H1 (cell line): Measurements from ENCODE around the gene TENT5A. TPM values are rescaled to one million over a fixed set of nuclear protein-coding genes. Genes with fewer than 3 reads are reported as not detected.

Experiments used
- ASH2L ChIP-seq: fragments of 200-600, 300-600 bp; sonication (generic); IDR thresholded peaks from one replicate; pipeline ENCODE4 v1.7.1; 2017; ENCODE audit warnings: low read length
- BCL11A ChIP-seq, 2 experiments: IDR thresholded peaks; one replicate each; pipeline ENCODE4 v1.6.1; 2011; ENCODE audit warnings: low read depth in 2 of 2, low read length in 2 of 2, mild to moderate bottlenecking in 2 of 2
- BRCA1 ChIP-seq: IDR thresholded peaks from 2 replicates; pipeline ENCODE4 v1.6.1; 2012; ENCODE audit warnings: low read depth, low read length, improper control_type of control experiment
- CHD1 ChIP-seq: IDR thresholded peaks from 2 replicates; pipeline ENCODE4 v1.6.1; 2012; ENCODE audit warnings: low read depth, low read length, improper control_type of control experiment
- EZH2 ChIP-seq: fragments of 200-600 bp; sonication (generic); IDR thresholded peaks from 2 replicates; pipeline ENCODE4 v1.7.1; 2012; ENCODE audit warnings: low read depth, mild to moderate bottlenecking, moderate library complexity, low read length, inconsistent platforms; ENCODE audit not compliant: severe bottlenecking
- JUN ChIP-seq: IDR thresholded peaks from 2 replicates; pipeline ENCODE4 v1.6.1; 2011; ENCODE audit warnings: low read depth, mild to moderate bottlenecking, improper control_type of control experiment, low read length
- KDM4A ChIP-seq: IDR thresholded peaks from one replicate; pipeline ENCODE4 v1.7.1; 2012; ENCODE audit warnings: low read depth, mild to moderate bottlenecking, moderate library complexity, low read length, inconsistent platforms; ENCODE audit not compliant: severe bottlenecking
- NANOG ChIP-seq: IDR thresholded peaks from 2 replicates; pipeline ENCODE4 v1.6.1; 2011; ENCODE audit warnings: low read length, low read depth, mild to moderate bottlenecking, inconsistent platforms; ENCODE audit not compliant: insufficient read depth, poor library complexity, severe bottlenecking
- NRF1 ChIP-seq: IDR thresholded peaks from 2 replicates; pipeline ENCODE4 v1.6.1; 2011; ENCODE audit warnings: mild to moderate bottlenecking, low read depth, low read length, improper control_type of control experiment
- POLR2A ChIP-seq, 2 experiments: IDR thresholded peaks; 1 replicate in 1 of 2; 2 replicates in 1 of 2; pipeline ENCODE4 v1.6.1; 2011; ENCODE audit warnings: low read depth in 2 of 2, low read length in 2 of 2, mild to moderate bottlenecking in 2 of 2; ENCODE audit errors: control extremely low read depth in 1 of 2
- RAD21 ChIP-seq, 2 experiments: IDR thresholded peaks in 1 of 2; conservative IDR thresholded peaks in 1 of 2; 2 replicates each; pipeline ENCODE4 v1.6.1; 2011; ENCODE audit warnings: low read depth in 2 of 2, low read length in 2 of 2, improper control_type of control experiment in 1 of 2, inconsistent platforms in 1 of 2, mild to moderate bottlenecking in 1 of 2, moderate library complexity in 1 of 2
- RBBP5 ChIP-seq: IDR thresholded peaks from 2 replicates; pipeline ENCODE4 v1.7.1; 2012; ENCODE audit warnings: low read depth, mild to moderate bottlenecking, inconsistent platforms, low read length, moderate library complexity, borderline replicate concordance
- SRF ChIP-seq: IDR thresholded peaks from 2 replicates; pipeline ENCODE4 v1.6.1; 2011; ENCODE audit warnings: mild to moderate bottlenecking, low read depth, low read length, moderate library complexity
- SUZ12 ChIP-seq: fragments of 200-600 bp; sonication (generic); IDR thresholded peaks from 2 replicates; pipeline ENCODE4 v1.6.1; 2012; ENCODE audit warnings: mild to moderate bottlenecking, inconsistent platforms, low read length, moderate library complexity, mixed read lengths
- TBP ChIP-seq: IDR thresholded peaks from 2 replicates; pipeline ENCODE4 v1.6.1; 2011; ENCODE audit warnings: low read depth, low read length, improper control_type of control experiment
- YY1 ChIP-seq: IDR thresholded peaks from 2 replicates; pipeline ENCODE4 v1.6.1; 2011; ENCODE audit warnings: low read depth, mild to moderate bottlenecking, low read length
- polyA plus RNA-seq, 7 experiments: library from polyadenylated mRNA; depleted of rRNA in 3 of 7; stranded (reverse) in 5 of 7; unstranded in 2 of 7; fragments of >200 nt in 5 of 7; fragments of 200-250 nt in 2 of 7; gene quantifications; 1 replicate in 5 of 7; 2 replicates in 1 of 7; 4 replicates in 1 of 7; pipeline versions ENCODE4 v1.2.1 to v1.2.3, GENCODE V29; 2011 to 2013; ENCODE audit warnings: missing spikeins in 2 of 7, mixed read lengths in 2 of 7
- total RNA-seq: library from RNA; stranded (reverse); fragmentation: NEBNext Ultra II Directional; extraction: Animal tissue kit (Norgen Biotek cat#: 25700); gene quantifications from 2 replicates; pipeline ENCODE4 v1.2.1, GENCODE V29; 2021

The TENT5A gene
- total and polyA plus RNA-seq, 2 of the 8 experiments (the other 6 are each of a cell fraction or from before 2014, with no cell fraction given) = 0.91 to 2.9 TPM

DNA sequence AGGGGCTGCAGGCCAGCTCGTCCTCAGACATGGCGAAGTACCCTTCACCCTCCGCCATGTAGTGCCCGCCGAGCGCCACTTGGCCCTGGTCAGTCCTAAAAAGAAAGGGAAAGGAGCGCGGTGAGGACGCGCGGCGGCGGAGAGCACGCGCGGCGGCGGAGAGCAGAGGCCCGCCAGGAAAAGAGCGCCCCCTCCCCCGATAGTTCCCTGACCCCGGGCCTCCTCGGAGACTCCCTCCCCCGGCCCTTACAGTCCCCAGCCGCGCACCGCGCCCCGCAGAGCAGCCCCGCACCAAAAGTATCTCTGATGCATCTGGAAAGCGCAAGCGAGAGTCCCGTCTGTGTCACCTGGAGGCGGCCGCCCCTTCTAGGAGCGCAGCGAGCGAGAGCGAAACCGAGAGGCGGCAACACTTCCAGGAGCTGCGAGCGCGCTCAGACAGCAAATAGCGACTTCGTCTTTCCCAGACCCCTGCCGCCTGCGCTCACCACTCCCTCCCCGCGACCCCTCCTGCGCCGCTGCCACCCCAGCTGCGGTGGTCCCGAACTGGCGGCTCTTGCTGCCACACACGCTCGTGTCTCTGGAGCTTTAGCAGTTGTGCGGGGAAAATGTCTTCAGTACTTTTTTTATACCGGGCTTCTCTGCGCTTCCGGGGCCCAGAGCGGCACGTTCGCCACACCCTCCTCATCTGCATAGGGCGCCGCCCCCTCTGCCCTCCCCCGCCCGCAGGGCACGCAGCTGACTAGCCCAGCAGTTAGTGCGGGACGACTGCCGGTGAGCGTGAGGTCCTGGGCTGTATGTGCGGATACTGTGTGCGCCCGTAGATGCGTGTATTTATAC lies at the start of gene TENT5A (continued):
- TF ChIP-seq SUZ12 = no peak
- no peak for TF ChIP-seq JUN
- no peak for TF ChIP-seq BCL11A (IDR thresholded peaks at IDR 0.05; ENCODE audit: low read depth in 2 of 2, low read length in 2 of 2)
- TF ChIP-seq KDM4A = peak; percentile 96
- TF ChIP-seq POLR2A (IDR thresholded peaks at IDR 0.05; ENCODE audit: control extremely low read depth in 1 of 2, low read depth in 2 of 2, low read length in 2 of 2) = peak; percentile 46 to 58; a peak in 2 of 3 replicates
- TF ChIP-seq TBP = peak; percentile 37; the same call in 1 of the 2 replicates
- TF ChIP-seq CHD1 = no peak
- TF ChIP-seq RBBP5 = peak; percentile 83
- peak; percentile 23 for TF ChIP-seq NANOG
- peak; percentile 48 for TF ChIP-seq ASH2L
- 0 out of 2 replicates have a peak, but pooled peaks have one; percentile 6 for TF ChIP-seq YY1
- TF ChIP-seq EZH2 = no peak
- TF ChIP-seq RAD21 (IDR thresholded peaks at IDR 0.05 in 1 of 2, conservative IDR thresholded peaks at IDR 0.05 in 1 of 2; ENCODE audit: low read depth in 2 of 2, low read length in 2 of 2) = no peak
- no peak for TF ChIP-seq SRF
- no peak for TF ChIP-seq BRCA1
- TF ChIP-seq NRF1 = no peak
